HG03108 (cell line): ENCODE measurements around the gene FXN.
"Not testable (repeated sequence)": the region's sequence is repeated elsewhere in the genome, so short reads cannot be mapped to it uniquely, and the experiment has no call there.

Experiments used
- ATAC-seq: cut with Tn5 transposase; IDR thresholded peaks from one replicate; pipeline ENCODE4 v1.9.1; 2021; ENCODE audit warnings: moderate library complexity; ENCODE audit not compliant: unreplicated experiment

FXN gene

DNA sequence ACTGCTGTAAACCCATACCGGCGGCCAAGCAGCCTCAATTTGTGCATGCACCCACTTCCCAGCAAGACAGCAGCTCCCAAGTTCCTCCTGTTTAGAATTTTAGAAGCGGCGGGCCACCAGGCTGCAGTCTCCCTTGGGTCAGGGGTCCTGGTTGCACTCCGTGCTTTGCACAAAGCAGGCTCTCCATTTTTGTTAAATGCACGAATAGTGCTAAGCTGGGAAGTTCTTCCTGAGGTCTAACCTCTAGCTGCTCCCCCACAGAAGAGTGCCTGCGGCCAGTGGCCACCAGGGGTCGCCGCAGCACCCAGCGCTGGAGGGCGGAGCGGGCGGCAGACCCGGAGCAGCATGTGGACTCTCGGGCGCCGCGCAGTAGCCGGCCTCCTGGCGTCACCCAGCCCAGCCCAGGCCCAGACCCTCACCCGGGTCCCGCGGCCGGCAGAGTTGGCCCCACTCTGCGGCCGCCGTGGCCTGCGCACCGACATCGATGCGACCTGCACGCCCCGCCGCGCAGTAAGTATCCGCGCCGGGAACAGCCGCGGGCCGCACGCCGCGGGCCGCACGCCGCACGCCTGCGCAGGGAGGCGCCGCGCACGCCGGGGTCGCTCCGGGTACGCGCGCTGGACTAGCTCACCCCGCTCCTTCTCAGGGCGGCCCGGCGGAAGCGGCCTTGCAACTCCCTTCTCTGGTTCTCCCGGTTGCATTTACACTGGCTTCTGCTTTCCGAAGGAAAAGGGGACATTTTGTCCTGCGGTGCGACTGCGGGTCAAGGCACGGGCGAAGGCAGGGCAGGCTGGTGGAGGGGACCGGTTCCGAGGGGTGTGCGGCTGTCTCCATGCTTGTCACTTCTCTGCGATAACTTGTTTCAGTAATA lies at the start of gene FXN:
Gene FXN (plus strand): TSS at position 315 of the 871 bp plus-strand sequence. CDS start 31 bp downstream, at position 346.
- peak; percentile 93 for ATAC-seq

DNA sequence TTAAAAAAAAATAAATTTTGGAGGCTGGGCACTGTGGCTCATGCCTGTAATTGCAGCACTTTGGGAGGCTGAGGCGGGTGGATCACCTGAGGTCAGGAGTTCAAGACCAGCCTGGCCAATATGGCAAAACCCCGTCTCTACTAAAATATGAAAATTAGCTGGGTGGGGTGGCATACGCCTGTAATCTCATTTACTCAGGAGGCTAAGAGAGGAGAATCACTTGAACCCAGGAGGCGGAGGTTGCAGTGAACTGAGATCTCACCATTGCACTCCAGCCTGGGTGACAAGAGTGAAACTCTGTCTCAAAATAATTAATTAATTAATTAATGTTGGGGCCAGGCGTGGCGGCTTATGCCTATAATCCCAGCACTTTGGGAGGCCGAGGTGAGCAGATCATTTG lies 48.6 kb upstream of the FXN start:
- ATAC-seq, result not testable (repeated sequence)

DNA sequence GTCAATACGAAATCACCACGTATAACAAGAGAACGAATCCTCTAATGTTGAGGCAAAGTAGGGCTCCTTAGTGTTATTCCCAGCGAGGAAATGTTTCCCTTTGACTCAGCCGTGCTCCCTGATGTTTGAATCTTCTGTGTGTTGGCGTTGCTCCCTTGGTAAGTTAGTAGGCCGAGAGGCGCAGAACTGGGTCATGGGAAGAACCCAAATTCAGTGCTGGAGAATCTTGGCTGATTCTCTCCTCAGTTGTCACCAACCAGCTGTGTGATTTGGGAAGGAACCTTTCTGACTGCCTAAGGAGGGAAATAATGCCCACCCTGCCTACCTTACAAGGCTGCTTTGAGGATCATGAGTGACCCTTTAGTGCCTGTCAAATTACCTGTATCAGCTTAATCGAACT lies 44.1 kb upstream of the FXN start:
- ATAC-seq, result no peak

DNA sequence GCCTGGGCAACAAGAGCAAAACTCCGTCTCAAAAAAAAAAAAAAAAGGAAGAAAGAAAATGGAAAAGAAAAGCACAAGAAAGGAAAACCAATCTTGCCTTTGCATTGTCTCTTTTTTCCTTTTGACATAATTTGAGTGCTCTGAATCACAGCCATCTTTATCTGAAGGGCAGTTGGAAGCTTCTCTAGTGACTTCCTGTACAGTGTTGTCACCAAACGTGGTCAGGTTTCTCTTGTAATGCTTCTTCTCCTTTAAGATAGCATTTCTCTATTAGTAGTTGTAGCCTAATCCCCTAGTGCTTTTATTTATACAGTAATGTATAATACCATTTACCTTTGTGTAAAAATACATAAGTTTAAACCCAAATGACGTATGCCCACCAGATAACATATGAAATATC lies 39.8 kb upstream of the FXN start:
- ATAC-seq, result no peak

DNA sequence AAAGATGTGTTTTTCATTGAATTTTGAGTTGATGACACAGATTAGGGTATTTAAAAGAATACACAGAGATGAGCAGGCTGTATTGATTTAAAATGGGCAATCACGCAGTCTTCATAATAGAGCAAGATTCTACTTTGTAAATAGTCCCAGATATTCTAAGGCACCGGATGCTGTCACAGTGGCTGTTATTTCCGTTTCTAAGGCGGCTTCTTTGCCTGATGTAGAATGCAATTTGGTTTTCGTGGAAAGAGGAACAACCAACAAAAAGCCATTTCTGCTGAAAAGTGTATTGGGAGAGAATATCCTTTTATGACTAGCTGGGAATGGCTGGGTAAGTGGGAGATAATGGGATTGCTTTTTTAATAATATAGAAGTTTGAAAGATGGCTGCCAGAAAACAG lies 39.1 kb upstream of the FXN start:
- no peak for ATAC-seq

DNA sequence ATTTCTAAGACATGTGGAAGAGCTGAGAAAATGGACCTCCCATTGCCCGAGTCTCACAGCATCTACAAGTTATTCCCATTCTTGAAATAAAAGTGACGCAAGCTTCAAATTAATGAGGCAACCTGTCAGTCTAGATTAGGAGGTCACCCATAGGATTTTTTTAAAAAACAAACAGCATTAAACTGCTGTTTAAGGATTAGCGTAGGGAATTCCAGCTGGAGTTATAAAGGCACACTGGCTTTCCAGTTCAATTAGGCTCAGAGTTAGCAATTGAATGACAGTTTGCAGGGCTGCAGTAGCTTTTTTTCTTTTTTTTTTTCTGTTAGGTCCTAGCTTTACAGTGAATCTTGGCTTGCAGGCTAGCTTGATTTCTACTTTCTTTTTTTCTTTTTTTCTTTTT lies 37.9 kb upstream of the FXN start:
- no peak for ATAC-seq

DNA sequence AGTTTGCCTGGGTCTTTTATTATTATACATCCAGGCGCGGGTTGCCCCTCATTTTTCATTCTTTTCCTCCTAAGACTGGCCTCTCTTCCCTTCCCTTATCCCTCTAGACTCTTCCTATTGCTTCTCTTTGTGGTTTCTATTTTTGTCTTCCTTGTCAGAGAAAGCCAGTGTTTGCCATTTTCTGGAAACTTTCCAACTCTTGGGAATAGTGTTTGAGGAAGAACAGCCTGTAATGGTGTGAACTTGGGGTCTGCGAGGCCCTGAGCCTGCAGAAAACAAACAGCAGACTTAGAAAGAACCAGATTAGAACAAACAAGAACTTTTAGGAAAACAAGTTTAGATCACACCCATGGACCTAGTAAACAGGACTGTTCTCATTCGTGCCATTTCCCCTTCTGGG lies 37.2 kb upstream of the FXN start:
- no peak for ATAC-seq

DNA sequence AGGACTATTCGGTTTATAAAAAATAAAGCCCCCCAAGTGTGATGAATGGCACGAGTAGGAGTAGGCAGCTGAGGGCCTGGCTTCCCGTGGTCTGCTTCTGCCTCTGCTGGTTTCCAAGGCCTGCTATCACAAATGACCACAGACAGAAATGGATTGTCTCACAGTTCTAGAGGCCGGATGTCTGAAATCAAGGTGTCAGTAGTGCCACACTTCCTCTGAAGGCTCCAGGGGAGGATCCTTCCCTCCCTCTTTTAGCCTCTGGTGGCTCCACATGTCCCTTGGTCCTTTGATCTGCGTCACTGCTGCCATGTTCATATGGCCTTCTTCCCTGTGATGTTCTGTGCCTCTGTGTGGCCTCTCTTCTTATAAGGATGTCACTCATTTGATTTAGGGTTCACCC lies 36.7 kb upstream of the FXN start:
- no peak for ATAC-seq

DNA sequence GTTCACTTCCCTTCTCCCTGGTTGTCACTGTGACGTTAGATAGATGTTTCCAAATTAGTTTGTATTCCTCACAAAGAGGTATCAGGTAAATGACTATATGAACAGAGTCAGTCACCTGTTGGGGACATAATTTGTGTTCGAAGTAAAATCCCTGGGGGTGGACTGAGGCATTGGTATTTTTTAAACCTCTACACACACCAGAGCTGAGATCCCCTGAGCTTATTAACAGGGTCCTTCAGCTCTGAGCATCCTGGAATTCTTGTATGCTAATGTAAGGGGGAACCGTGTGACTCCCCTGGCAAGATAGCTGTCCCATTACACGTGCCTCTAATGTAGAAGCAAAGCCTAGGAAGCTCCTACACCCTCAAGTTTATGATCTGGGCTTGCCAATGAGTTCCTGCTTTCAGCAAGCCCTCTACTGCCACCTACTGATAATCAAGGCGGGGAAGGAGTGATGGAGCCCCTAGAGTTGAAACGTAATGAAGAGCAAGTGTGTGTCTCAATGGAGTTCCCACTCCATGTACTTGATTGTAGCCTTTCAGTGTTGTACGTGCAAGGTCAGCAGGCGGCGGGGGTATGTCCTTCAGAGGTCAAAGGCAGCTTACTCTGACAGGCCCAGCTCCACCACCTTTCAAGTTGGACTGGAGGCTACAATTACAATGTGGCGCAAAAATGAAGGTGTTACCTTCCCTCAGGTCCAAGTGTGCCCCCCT lies 36.0 kb upstream of the FXN start:
- peak; percentile 75 for ATAC-seq

DNA sequence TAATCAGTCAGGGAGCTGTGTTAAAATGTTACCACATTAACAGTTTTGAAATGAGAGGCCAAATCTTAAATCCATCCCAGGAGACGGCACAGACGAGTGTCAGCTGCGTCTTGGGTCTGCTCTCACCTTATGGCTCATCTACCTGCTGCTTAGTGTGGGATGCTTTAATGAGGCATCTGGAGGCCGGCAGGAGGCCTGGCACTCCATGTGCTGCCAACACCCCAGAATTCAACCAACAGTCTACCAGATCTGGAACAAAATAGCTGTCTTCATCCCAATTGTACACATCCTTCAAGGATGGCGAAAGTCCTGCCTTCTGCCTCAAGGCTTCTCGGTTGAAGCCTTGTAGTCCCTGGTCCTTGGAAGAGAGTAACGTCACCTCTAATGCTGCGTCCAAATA lies 33.6 kb upstream of the FXN start:
- ATAC-seq, result no peak

DNA sequence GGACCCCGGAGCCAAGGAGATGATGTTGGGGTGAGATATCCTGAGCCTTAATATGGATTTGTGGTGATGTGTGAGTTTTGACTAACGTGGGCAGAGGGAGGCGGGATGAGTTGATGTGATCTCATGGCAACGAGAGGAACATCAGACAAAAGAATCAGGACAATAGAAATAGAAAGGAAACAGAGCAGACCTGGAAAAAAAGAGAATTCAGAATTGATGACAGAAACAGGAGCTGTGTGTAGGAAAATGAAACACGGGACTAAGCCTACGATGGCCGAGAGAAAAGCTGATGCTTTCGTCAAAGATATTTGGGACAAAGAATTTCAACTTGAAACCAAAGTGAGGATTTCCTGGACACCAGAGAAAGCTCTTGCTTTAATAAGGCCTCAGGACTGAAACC lies 32.5 kb upstream of the FXN start:
- no peak for ATAC-seq

DNA sequence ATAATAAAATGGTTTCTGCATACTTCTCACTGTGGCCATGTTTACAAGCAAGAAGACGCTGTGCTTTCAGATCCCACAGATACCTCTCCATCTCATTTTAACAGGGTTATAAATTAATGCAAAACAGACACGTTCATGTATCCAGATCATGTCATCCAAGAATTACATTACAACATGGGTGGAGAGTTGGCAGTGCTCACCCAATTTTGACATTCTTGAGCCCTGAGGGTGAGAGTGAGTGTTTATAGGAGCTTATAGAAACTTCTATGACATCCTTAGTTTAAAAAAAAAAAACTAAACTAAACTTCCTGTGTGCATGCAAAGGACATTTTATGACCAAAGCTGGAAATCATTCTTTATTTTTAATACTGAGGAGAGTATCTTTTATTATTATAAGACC lies 30.7 kb upstream of the FXN start:
- no peak for ATAC-seq

DNA sequence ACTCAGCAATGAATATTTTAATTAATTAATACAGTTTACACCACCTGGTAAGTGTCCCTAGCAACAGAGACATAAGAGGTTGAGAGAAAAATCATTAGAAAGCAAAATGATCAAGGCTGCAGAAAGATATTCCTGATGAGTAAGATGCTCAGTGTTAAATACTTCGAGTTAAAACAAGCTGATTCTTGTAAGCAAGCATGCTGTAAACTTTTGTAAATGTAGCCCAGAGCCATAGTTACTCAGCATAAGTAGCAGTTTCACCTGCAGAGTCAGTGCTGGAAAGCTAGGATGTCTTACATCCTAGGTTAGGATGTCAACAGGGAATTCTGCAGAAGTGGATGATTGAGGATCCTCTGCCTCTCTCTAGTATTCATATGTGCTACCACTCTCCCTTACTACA lies 25.8 kb upstream of the FXN start:
- no peak for ATAC-seq

DNA sequence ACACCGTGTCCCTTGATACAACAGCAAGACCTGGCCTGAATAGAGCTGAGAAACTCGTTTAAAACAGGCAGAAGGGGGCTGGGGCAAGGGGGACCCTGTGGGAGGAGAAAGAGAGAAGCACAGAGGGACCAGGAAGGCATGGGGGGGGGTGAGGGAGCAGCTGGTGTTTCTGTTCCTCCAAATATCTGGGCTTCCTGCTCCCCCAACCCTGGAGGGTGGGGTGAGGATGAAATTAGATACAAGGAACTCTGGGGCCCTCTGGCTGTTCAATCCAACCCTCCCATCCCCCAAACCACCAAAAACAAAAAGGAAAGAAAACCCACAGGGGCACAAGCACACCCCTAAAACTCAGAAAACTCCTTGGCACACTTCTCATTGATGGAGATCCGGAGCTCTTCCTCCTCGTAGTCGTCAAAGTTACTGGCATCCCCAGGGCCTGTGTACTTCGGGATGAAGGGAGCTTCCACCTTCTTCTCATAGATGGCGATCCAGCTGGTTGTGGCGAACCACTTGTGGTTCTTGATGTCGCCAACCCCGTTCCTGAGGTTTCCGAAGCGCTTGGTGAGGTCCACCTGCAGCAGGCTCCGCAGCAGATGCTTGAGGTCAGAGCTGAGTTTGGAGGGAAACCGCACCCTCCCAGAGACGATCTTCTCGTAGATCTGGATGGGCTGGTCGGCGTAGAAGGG lies 22.7 kb upstream of the FXN start:
- no peak for ATAC-seq

DNA sequence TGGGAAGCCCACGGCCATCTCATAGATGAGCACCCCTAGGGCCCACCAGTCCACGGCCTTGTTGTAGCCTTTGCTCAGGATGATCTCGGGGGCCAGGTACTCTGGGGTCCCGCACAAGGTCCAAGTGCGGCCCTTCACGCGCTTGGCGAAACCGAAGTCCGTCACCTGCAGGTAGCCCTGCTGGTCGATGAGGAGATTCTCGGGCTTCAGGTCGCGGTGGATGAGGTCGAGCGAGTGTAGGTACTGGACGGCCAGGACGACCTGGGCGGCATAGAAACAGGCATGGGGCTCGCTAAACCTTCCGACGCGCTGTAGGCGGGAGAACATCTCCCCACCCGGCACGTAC lies 22.2 kb upstream of the FXN start:
- ATAC-seq, result no peak

DNA sequence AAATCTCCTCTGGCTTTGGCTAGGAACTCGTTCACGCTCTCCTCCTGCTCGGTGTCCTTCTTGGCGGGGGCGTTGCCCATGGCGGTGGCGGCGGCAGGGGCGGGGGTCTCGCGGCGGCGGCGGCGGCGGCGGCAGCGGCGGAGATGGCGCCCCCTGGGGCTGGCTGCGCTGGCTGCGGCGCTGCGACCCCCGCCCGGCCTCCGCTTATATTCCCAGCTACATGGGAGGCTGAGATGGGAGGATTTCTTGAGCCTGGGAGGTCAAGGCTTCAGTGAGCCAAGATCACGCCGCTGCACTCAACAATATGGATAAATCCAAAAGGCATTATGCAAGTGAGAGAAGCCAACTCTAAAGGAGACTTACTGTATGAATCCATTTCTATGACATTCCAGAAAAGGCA lies 21.5 kb upstream of the FXN start, which contains the start of gene PRKACG:
Gene PRKACG (minus strand): TSS at position 101 of the 400 bp plus-strand sequence. CDS start 21 bp downstream, at position 80.
- no peak for ATAC-seq

DNA sequence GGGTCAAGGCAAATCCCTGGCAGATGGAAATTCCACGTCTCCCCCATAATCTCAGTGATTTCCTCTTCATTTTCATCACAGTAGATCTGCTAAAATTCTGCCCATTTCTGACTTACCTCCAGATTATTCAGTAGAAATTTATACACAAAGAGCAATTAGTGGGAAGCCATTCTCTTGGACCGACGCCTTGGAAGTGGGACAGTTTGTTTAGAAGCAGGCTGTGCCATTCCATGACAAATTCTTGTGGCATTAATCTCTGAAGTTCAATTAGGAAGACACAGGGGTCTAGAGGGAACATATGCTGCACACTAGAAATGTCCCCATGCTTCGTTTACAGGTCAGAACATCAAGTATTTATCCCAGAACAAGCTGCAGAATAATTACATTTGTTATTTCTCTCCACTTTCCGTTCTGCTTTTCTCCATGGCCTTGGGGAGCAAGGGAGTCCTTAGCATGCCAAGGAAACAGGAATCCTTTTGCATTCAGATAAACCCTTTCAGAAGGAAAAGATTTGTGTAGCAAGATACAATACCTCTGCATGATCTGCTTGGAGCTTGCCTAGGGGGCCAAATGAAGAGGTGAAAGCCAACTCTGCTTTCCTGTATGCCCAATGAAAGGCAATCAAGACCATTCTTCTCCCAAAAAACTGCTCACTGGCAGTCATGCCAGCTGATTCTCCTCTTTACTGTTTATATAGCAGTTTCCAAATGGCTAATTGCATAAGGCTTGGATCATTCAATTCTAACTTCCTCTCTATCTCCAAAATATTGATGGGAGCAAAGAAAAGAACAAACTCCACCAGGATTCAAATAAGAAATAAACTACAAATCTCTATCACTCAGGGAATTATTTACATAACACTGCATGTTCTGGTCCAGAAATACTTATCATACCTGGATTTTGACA lies 19.1 kb upstream of the FXN start:
- ATAC-seq, result no peak

DNA sequence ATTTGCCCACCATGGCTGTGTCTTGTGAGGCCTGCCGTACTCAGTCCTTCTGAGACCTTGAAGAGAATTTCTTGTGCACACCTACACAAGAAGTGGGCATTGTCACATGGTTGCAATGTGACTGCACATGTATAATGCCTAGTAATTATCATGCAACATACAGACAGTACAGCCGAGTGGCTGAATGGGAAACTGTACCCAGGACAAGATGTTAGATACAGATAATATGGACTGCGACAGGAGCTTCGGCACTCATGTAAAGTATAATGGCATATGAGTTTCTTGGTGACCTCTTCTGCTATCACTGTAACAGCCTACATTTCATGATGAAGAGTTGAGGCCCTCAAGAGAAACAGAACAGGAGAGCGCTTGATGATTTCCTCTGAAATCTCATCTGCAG lies 16.8 kb upstream of the FXN start:
- ATAC-seq, result no peak

DNA sequence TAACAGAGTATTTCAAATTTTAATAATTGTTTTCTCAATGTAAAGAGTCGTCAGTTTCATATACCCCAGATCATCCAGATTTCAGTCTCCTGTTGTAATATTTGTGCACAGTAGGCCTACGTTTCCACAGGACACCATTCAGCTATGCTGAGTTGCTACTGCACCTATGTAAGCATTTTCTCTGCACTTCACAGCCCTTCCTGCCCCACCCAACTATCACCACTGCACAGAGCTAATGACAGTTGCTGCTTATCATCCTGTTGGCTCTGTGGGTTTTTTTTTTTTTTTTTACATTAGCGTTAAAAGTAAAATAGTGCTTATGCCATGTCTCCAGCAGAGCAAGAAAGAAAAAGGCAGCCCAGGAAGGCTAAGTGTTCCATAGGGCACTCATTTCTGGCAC lies 15.7 kb upstream of the FXN start:
- ATAC-seq, result no peak

DNA sequence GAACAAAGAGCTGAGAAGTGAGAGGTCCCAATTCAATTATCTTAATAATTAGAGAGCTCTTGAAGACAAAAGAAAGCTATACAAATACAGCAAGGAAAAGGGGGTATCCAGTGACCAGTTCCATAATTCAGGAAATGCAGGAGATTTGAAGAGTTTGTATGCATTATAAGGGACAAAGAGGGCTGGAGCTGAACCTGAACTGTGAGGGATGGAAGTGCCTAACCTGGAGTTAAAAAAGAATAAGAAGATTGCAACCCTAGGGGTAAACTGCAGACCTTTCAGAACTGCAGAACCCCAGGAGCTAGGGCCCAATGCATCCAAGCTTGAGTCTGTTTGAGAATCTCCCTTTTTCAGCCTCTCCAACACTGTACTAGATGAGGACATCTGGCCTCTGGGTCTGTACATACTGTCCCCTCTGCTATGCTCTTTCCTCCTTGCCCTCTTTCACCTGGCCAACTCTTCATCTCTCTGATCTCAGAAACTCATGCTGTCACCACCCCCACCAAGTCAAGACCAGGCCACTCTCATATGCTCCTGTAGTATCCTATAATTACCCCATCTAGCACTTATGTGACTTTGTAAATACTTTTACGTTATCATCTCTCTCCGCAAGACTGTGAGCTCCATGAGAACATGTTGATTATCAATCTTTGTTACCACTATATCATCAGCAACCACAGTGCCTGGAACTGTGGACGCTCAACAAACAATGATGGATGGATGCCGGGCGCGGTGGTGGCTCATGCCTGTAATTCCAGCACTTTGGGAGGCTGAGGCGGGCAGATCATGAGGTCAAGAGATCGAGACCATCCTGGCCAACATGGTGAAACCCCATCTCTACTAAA lies 15.0 kb upstream of the FXN start:
- ATAC-seq, result no peak
